WI38 (cell line): ENCODE measurements around the gene HECTD4.

Experiments used
- H3K4me3 ChIP-seq: 2 replicates; pipeline ENCODE4 v1.5.1; 2011; ENCODE audit warnings: low read depth, mild to moderate bottlenecking, control low read depth, low read length
- CTCF ChIP-seq: IDR thresholded peaks from 2 replicates; pipeline ENCODE4 v1.5.1; 2012; ENCODE audit warnings: low read depth, mild to moderate bottlenecking, control low read depth, low read length

Gene HECTD4

DNA sequence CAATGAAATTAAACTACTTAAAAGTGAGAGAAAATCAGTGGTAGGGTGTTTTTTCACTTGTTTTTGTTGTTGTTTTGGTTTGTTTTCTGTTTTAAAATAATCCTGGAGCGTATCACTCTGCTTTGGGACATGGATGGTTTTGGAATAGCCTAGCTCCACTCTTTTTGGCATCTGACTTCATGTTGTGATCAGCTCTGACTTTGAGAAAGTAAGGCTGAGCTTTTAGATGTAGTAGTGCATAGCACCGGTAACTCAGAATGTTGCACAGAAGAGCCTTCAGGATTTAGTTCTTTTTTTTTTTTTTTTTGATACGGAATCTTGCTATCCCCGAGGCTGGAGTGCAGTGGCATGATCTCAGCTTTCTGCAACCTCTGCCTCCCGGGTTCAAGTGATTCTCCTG, 248.8 kb downstream of the HECTD4 start:
- TF ChIP-seq CTCF = no peak
- H3K4me3 ChIP-seq = no peak overlapping the region

DNA sequence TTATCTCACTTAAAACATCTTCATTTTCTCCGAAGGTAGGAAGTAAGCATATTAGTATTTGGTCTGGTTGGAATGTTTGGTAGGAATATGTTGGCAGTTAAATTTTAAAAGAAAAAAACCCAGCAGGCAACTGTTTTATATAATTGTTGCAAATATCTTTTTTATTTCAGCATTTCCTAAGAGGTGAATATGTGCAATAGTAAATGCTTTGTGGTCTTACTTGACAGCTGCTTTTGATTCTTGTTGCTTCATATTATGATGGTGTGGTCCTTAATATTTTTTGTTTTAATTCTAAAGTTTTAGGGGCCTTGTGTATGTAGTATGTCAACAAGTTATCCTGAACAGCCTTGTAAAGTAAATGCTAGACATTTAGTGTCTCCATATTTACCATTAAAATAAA, 250.5 kb downstream of the HECTD4 start:
- TF ChIP-seq CTCF = no peak

GRCh38 chr12:112130441-112130998, 251.7 kb downstream of the HECTD4 start:
- TF ChIP-seq CTCF = no peak
- H3K4me3 ChIP-seq = peak overlapping the region; percentile 39

More for the DNA sequence above, 250.5 kb downstream of the HECTD4 start:
- H3K4me3 ChIP-seq = no peak overlapping the region

GRCh38 chr12:112126911-112127310, 255.3 kb downstream of the HECTD4 start:
- H3K4me3 ChIP-seq = peak overlapping the region; percentile 87
- TF ChIP-seq CTCF = no peak

DNA sequence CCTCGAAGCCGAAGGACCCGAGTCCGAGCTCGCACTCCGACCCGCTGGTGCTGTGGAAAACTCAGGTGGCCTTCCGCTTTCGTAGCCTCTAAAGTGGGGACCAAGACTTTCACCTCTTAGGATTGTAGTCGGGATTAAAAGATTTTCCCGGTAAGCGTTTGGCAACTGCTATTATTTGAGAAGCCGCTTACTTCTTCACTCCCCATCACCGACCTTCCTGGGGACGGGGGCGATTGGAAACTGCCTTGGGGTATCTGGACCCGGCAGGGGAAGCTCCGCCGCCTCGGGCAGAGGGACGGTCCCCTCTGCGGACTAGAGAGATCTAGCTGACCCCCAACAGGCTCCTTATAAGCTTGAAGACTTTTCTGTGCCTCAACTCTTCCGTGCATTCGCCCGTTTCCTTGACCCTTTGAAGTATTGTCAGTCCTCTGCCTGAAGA, 256.2 kb downstream of the HECTD4 start:
- no peak for TF ChIP-seq CTCF
- H3K4me3 ChIP-seq = peak overlapping the region; percentile 87

- no peak for TF ChIP-seq CTCF
- H3K4me3 ChIP-seq = peak within 1 kb of the TSS; percentile 87
Measured at GRCh38 chr12:112125250-112125999, 256.8 kb downstream of the HECTD4 start, which contains the start of gene TRAFD1. TRAFD1 (plus strand) TSS chr12:112125560; CDS start chr12:112130523, 4,963 bp downstream.

- H3K4me3 ChIP-seq = no peak overlapping the region
- no peak for TF ChIP-seq CTCF
Measured at GRCh38 chr12:112124918-112125249, 257.3 kb downstream of the HECTD4 start.
